T-helper 22 cell (primary cell): Measurements from ENCODE around the gene HSD17B4.
"Not testable (repeated sequence)": the region's sequence is repeated elsewhere in the genome, so short reads cannot be mapped to it uniquely, and the experiment has no call there.

Experiments
- DNase-seq: peaks from one replicate; pipeline ENCODE4 v3.0.0-alpha.2; 2020; ENCODE audit warnings: low read depth

The HSD17B4 gene, protein sequence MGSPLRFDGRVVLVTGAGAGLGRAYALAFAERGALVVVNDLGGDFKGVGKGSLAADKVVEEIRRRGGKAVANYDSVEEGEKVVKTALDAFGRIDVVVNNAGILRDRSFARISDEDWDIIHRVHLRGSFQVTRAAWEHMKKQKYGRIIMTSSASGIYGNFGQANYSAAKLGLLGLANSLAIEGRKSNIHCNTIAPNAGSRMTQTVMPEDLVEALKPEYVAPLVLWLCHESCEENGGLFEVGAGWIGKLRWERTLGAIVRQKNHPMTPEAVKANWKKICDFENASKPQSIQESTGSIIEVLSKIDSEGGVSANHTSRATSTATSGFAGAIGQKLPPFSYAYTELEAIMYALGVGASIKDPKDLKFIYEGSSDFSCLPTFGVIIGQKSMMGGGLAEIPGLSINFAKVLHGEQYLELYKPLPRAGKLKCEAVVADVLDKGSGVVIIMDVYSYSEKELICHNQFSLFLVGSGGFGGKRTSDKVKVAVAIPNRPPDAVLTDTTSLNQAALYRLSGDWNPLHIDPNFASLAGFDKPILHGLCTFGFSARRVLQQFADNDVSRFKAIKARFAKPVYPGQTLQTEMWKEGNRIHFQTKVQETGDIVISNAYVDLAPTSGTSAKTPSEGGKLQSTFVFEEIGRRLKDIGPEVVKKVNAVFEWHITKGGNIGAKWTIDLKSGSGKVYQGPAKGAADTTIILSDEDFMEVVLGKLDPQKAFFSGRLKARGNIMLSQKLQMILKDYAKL

DNA sequence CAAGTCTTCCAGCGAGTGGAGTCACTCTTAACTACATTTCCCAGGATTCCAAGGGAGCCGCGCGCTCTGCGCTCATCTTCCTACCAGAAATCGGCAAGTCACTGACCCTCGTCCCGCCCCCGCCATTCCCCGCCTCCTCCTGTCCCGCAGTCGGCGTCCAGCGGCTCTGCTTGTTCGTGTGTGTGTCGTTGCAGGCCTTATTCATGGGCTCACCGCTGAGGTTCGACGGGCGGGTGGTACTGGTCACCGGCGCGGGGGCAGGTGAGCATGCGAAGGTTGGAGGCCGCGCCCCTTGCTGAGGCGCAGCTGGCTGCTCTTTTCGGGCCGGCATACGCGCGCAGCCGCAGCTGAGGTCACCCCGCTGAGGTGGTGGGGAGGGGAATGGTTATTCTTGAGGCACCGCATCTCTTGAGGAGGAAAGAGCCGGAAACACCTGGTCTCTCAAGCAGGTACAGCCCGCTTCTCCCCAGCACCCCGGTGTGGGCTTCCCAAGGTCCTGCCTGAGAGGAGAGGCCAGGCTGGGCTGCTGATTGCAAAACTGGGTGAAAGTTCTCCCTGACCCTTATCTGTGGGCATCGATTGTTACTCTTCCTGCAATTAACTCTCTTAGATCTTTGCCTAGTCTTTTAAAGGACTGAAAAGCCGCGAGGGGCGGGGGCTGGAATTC is at the start of gene HSD17B4:
Gene HSD17B4 (plus strand): TSS at position 125 of the 667 bp plus-strand sequence. CDS start 79 bp downstream, at position 204.
- peak; percentile 60 for DNase-seq

DNA sequence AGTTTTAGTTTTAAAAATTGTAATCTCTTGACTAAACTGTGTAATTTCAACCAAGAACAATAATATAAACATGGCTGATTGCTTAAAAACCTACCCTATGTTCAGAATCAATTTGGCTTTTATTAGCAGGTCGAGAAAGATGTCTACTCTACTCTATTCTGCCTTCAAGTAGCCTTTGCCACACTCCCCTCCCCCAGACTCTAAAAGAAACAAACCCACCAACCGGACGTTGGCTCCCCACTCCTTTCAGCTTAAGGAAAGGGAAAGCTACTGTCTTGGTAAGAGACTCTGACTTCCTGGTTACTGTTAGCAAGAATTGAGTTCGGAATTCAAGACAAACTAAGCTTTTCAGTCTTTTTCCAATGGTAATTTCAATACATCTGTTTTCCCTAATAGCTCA is 49.7 kb upstream of the HSD17B4 start:
- no peak for DNase-seq

DNA sequence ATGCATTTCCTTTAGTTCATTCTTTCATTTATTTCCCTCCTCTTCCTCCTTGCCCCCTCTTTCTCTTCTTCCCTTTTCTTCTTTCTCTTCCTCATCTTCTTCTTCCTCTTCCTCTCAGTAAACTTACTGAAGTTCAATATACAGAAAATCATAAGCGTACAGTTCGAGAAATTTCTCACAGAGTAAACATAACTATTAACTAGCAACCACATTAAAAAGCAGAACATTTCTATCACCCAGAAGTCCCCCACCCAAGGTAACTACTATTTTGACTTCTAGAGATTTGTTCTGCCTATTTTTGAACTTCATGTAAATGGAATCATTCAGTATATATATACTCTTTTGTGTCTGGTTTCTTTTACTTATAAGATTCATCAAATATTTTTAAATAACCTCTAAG is 48.3 kb upstream of the HSD17B4 start:
- DNase-seq = no peak

DNA sequence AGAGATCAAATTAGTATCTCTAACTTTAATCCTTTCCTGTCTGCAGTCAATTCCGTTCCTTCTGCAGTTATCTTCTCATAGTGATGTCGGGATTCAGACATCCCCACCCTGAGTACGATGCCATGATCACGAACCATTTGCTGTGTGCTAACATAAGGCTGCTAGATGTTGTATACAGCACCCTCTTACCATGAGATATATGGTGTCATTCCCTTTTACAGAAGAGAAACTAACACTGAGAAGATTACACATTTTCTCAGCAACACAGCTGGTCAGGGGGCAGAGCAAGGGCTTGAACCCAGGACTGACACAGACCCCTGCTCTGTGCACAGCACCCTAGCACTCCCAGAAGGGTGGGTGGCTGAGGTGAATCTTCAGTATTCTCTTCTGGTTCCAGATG is 46.9 kb upstream of the HSD17B4 start:
- no peak for DNase-seq

DNA sequence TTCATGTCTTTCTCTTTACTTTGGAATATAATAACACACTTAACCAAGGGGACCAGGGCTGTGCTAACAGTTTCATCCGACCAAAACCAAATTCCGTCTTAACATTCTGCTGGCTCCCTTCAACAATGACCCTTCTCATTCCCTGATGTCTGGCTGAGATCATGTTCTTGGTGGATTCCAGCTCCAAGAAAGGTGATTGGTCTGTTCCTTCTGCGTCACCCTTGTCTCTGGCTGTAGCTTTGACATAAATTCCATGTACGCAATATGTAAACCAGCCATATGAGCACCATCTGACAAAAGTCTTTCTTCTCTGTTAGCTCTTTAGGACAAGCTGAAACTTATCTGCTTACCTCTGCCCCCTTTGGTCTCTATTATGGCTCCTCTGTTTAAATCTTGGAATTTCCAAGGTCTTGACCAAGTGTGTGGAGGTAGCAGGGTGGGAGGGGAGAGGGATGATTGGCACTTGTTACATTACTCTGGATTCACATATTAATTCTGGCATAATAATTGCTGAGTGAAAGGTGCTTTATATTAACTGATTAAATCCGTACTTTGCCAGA is 45.7 kb upstream of the HSD17B4 start:
- DNase-seq = no peak

DNA sequence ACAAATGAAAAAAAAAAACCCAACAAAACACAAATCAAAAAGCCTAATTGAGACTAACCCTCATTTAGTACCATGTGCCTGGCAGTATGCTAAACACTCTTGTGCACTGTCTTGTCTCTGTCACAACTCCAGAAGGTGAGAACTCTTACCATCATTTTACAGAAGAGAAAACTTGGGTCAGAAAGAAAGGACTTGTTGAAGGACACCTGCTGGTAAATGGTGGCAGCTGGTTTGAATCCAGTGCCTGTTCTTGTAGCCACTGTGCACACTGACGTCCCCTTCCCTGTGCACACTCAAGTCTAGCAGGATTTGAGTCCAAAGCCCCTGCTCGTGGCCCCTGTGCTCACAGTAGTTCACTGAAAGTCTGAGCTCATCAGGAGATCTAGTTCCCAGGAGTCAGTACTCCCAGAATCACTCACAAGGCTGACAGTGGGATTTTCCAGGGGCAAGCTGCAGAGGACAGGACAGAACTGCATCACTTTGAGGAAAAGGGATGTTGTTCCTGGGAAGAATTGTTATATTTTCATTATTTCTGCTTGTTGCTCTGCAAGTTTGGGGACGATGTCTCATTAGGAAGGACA is 43.0 kb upstream of the HSD17B4 start:
- DNase-seq = no peak

DNA sequence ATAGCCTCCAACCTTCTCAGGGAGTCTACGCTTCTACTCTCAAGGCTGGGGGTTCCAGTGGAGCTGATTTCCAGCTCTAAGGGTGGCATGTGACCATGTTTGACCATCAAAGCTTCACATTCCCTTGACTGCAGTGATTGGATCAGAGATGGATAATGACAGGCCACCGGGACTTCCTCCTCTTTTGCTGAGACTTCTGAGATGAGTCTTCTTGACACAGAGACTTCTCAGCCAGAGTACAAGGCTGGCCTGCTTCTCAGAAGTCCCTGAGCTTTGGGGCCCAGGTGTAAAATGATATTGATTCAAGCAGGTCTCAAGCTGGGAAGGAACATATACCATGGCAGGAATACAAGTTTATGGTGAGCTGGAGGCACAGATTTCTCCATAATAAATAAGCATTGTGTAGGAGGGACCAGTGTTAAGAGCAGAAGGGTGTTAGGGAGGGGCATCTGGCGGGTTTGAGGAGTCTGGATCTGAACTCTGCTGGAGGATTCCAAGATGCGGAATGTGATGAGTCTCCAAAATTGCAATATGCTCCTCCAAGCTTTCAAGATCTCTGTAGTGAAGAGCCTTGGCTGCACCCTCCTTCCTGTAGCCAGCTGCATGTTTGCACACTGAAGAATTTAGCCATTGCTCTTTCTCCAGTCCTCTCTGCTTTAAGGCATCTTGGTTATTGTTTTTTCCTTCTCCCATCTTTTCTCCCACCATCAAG is 41.7 kb upstream of the HSD17B4 start:
- DNase-seq = no peak

DNA sequence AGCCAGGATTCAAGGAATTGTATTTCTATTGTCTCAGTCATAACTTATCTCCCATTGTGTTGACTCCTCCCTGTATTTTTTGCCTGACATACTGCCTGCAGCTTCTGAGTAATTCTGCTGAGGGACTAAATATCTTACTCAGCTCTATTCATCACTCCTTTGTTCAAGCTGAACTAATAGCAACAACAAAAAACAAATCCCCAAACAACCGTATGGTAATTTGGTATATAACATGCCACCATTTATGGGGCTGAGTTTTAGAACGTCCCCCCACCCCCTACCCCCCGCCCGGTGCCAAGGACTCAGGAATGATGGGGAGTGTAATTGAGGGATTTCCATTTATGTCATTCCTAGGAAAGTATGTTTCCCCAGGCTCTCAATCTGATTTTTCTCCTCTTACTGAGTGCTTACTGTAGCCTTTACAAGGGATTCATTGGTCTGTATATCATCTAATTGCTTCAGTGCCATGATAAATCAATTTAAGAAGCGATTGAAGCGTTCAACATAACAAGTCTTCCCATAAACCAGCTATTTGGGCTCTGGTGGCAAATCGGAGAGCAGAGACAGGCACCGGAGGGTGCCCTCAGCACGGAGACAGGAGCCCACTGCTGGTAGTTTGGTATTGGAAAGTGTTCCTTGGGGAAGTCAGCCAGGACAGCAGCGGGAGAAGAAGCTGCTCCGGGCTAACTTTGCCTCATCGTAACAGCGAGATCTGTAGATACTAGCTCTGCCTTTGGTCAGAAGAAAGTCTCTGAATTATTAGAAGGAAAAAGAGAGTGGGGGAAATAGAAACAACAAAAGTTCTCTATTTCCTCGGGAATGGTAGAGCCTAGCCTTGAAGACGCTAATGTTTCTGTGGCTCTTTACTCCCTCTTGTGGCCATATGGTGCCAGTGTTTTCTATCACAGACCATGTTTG is 40.7 kb upstream of the HSD17B4 start:
- DNase-seq = peak; percentile 12

DNA sequence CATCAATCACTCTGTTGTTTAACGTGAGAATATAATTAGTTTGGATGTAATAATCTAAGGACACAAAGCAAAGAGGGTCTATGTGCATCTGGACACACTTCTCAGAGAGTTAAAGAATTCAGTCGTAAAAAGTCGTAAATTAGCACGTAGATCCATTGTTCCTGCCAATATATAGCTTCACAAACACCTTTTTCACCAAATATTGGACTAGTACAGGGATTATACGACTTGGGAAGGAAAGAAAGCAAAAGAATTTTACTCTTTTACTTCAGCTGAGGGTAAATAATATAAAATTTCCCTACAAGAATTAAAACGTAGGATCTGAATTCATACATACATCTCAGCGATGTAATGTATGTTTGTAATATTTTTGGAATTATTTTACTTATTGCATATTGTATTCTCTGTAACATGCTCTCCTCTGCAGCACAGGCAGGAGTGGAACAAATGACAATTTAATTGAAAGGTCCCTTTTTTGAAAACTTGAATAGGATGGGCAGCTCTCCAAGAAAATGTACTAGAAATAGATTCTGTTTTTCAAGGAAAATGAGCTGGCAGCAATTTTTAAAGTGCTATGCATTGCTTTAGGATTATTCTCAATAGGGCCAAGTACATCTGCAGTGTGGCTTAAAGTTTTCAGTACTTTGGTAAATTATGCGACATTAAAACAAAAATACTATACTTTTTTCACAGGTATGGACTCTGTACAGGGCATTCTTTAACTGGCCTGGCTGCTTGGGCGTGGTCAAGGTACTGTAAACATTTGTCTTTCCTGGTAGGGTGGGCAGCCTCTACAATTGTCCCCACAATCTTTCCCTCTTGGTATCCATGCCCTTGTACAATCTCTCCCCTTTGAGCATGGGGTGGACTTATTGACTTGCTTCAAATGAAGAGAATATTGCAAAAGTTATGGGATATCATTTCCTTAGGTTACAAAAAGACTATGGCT is 39.7 kb upstream of the HSD17B4 start:
- DNase-seq = no peak

DNA sequence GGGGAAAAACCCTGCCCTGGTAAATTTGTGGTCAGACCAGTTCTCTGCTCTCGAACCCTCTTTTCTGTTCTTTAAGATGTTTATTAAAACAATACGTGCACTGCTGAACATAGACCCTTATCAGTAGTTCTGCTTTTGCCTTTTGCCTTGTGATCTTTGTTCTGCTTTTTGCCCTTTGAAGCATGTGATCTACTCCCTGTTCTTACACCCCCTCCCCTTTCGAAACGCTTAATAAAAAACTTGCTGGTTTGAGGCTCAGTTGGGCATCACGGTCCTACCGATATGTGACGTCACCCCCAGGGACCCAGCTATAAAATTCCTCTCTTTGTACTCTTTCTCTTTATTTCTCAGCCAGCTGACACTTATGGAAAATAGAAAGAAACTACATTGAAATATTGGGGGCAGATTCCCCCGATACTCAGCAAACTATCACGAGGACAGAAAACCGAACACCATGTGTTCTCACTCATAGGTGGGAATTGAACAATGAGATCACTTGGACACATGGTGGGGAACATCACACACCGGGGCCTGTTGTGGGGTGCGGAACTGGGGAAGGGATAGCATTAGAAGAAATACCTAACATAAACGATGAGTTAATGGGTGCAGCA is 38.1 kb upstream of the HSD17B4 start:
- DNase-seq = not testable (repeated sequence)

DNA sequence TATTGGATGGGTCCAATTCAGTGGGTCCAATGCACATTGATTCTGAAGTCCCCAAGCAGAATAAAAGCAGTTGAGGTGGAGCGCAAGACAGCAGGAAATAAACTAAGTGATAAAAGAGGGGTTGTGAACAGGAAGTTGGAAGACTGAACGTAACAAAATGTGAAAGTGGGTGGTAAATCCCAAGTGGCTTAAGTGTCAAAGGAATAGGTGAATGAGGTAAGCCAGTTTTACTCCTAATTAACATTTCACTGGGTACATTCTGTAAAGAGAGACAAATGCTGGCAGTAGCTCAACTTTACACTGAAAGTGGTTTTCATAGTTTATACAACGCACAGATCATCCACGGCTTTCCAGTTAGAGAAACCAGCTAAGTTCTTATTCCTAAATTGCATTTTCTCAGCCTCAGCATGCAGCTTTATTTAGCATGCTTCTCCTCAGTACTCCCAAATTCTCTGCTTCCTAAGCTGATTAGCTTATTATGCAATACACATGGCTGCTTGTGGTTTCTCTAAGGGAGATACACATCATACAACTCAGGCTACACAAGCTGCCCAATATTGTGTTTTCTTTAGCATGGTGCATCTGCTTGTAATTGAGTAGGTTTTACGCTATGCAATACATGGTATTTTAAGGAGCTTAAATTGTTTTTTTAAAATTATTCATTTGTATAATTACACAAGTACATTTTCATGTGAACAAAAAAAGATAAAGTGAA is 34.2 kb upstream of the HSD17B4 start:
- DNase-seq = no peak

DNA sequence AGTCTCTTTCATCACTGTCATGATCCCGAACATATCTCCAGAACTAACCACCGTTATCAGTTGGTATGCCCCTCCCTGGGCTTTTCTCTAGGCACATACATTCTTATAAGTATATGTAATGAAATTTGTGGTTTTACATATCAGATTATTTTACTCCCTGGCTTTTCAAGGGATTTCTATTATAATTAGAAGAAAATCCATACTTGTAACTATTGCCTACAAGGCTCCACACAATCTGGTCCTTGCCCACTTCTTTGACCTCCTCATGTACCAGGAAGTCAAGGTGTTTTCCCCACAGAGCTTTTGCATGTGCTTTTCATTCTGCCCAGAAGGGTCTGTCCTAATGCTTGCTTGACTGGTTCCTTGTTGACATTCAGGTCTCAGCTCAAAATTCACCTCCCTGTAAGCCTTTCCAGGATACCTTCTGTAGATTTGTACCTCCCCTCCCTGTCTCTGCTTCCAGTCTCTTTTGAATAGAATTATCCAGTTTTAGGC is 33.6 kb upstream of the HSD17B4 start:
- no peak for DNase-seq

DNA sequence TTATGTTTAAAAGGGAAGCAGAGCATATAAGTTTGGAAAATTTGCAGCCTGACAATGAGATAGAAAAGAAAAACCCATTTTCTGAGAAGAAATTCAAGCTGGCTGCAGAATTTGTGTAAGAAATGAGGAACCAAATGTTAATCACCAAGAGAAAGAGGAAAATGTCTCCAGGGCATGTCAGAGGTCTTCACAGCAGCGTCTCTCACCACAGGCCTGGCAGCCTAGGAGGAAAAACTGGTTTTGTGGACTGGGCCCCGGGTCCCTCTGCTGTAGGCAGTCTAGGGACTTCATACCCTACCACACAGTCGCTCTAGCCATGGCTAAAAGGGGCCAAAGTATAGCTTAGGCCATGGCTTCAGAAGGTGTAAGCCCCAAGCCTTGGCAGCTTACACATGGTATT is 32.1 kb upstream of the HSD17B4 start:
- no peak for DNase-seq

DNA sequence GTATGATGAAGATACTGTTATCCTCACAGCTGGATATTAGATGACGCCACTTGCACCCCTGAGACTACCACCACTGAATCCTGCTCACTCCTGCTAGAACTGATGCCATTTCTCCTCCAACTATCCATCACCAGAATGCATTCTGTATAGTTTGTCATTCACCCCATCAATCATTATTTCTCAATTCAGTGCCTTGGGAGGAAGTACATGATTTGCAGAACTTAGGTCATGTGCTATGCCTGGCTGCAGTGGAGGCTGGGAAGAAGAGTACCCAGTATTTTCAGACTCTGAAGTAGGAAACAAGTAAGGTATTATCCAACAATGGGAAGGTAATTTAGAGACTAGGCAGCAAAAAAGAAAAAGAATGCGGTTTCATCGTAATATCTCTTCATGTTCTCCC is 26.2 kb upstream of the HSD17B4 start:
- DNase-seq = no peak

DNA sequence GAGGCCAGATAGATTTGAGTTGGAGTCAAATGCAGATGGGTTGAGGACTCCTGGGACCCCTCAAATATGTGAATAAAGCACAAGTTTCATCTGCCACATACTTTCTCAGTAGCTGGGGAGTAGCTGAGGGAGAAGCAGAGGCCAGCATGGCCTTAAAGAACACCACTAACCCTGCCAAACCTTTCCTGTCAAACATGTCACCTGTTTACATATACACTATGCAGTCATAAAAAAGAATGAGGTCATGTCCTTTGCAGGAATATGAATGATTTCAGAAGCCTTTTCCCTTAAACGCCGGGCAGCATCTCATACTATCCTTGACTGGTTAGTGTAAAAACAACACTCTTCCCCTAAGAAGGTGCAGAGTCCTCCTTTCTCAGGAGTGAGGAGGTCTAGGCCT is 25.2 kb upstream of the HSD17B4 start:
- DNase-seq = no peak

DNA sequence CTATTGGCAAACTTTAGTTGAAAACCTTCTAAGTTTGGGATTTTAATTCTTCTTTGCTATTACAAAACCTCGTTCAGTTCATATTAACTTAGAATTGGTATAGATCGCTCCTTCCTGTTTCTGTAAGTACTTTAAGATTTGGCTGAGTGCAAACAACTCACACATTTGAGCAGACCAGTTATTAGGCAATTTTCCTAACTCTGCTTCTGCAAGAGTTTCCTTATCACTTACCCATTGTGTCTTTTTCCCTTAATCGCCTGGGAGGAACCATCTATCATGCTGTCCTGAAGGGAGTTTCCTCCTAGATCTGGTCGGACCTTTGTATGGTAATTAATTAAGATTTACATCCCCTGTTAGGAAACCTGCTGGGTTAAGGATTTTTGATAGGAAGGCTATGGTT is 24.7 kb upstream of the HSD17B4 start:
- not testable (repeated sequence) for DNase-seq

DNA sequence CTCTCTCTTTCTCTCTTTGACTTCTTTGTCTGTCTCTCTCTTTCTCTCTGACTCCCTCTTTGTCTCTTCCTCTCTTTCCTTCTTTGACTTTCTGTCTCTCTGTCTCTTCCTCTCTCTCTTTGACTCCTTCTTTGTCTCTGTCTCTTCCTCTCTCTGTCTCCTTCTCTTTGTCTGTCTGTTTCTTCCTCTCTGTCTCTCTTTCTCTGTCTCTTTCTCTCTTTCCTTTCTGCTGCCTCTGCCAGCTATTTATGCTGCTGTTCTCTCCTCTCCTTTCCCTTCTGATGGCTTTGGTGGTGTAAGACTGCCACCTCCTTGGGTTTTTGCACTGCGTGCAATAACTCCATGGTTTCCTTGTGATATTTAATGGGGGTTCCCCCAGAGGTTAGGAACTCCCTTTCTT is 24.1 kb upstream of the HSD17B4 start:
- not testable (repeated sequence) for DNase-seq

DNA sequence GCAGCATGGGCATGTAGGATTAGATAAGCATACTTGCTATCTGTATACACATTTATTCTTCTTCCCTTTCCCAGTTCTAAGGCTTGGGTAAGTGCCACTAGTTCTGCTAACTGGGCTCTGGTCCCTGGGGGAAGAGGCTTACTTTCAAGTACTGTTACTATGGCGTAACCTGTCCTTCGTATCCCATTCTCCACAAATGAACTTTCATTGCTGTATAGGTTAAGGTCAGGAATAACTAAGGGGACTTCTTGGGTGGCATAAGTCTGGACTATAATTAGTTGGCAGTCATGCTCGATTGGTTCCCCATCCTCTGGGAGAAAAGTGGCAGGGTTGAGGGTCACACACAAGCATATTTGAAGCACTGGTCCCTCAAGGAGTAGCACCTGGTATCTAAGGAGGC is 23.7 kb upstream of the HSD17B4 start:
- not testable (repeated sequence) for DNase-seq
